Uterus (tissue), 2 donors: Measurements from ENCODE around the gene IBTK.

Experiments
- CTCF ChIP-seq, 4 experiments: fragments of 200-600 bp in 2 of 4; fragments of 450-650 bp in 2 of 4; sonication (generic) in 2 of 4; IDR thresholded peaks; one replicate each; pipeline ENCODE4 v1.5.1; 2016 to 2019; ENCODE audit warnings: antibody characterized with exemption in 4 of 4, mild to moderate bottlenecking in 2 of 4, moderate library complexity in 1 of 4
- POLR2A ChIP-seq, 2 donors: fragments of 450-650 bp; IDR thresholded peaks; one replicate each; pipeline ENCODE4 v1.6.1; 2016; ENCODE audit warnings: antibody characterized with exemption in 2 of 2, mild to moderate bottlenecking in 1 of 2, moderate library complexity in 1 of 2

GRCh38 chr6:82138075-82138791 is 109.3 kb downstream of the IBTK start:
- TF ChIP-seq CTCF (IDR thresholded peaks at IDR 0.05) (no peak), POLR2A (IDR thresholded peaks at IDR 0.05) (no peak)
